ENCODE measurements around the gene DNAAF3.

DNA sequence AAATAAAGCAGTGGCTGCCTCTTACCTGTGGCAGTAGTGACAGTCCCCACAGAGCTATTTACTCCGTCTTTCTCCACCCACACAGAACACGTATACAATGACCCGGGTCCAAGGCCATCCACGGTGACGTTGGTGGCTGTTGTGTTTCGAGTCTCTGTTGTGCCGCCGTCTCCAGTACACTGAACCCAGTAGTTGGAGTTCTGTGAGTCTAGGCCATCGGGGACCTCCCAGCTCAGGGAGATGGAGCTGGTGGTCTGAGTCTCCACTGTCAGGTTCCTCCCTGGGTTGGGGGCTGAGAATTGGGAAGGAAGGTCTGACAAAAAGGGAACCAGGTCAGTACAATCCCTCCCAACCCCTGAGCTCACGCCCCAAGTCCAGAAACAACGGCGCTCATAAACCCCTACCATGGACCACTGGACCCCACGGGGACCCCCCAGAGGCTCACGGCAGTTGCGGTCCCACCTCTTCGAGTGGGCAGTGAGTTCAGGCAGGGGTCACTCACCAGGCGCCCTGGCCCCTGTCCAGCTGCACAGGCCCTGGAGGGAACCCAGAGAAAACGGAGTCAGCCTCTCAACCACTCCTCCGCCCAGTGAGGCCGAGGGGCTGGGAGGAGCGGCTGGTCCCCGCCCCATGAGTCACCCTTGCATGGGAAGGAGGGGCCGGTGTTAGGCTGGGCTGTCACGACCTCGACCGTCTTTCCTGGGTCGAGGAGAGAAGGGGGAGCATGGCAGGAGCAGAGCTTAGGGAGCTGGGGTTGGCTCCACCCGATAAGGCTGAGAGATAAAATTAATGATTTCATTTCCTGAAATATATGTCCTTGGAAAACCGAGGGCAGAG is 40.5 kb upstream of the DNAAF3 start:
- TF ChIP-seq, protein P1, sequence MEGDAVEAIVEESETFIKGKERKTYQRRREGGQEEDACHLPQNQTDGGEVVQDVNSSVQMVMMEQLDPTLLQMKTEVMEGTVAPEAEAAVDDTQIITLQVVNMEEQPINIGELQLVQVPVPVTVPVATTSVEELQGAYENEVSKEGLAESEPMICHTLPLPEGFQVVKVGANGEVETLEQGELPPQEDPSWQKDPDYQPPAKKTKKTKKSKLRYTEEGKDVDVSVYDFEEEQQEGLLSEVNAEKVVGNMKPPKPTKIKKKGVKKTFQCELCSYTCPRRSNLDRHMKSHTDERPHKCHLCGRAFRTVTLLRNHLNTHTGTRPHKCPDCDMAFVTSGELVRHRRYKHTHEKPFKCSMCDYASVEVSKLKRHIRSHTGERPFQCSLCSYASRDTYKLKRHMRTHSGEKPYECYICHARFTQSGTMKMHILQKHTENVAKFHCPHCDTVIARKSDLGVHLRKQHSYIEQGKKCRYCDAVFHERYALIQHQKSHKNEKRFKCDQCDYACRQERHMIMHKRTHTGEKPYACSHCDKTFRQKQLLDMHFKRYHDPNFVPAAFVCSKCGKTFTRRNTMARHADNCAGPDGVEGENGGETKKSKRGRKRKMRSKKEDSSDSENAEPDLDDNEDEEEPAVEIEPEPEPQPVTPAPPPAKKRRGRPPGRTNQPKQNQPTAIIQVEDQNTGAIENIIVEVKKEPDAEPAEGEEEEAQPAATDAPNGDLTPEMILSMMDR (IDR thresholded peaks at IDR 0.05): no peak
- TF ChIP-seq POLR2A (IDR thresholded peaks at IDR 0.05): no peak
- TF ChIP-seq EP300 (IDR thresholded peaks at IDR 0.05): no peak
